Ectodermal cell (in vitro differentiated cells): ENCODE measurements around the gene IL1RL1.

Experiments used
- H3K27ac ChIP-seq: 2 replicates; pipeline ENCODE4 v1.7.0; 2013; ENCODE audit warnings: mild to moderate bottlenecking, low read depth, low read length; ENCODE audit not compliant: insufficient read depth, poor library complexity, severe bottlenecking
- H3K27me3 ChIP-seq: 2 replicates; pipeline ENCODE4 v1.7.0; 2013; ENCODE audit warnings: mild to moderate bottlenecking, low read length; ENCODE audit not compliant: insufficient read depth, control insufficient read depth, poor library complexity, severe bottlenecking
- H3K36me3 ChIP-seq: one replicate; pipeline ENCODE4 v1.7.0; 2013; ENCODE audit warnings: low read length; ENCODE audit not compliant: control insufficient read depth, insufficient read depth
- H3K4me1 ChIP-seq: one replicate; pipeline ENCODE4 v1.7.0; 2013; ENCODE audit warnings: low read length; ENCODE audit not compliant: control insufficient read depth, insufficient read depth
- H3K4me3 ChIP-seq: 2 replicates; pipeline ENCODE4 v1.7.0; 2013; ENCODE audit warnings: low read depth, low read length, control low read depth; ENCODE audit not compliant: insufficient read depth
- H3K9me3 ChIP-seq: 2 replicates; pipeline ENCODE4 v1.7.0; 2013; ENCODE audit warnings: mild to moderate bottlenecking, low read length, moderate library complexity; ENCODE audit not compliant: control insufficient read depth
- WGBS, 2 experiments: methylation state at CpG; one replicate each; pipeline ENCODE4 v1.1.7; 2013; ENCODE audit warnings: missing lambda C conversion rate in 2 of 2; 5-methylcytosine and 5-hydroxymethylcytosine counted together

IL1RL1 gene

DNA sequence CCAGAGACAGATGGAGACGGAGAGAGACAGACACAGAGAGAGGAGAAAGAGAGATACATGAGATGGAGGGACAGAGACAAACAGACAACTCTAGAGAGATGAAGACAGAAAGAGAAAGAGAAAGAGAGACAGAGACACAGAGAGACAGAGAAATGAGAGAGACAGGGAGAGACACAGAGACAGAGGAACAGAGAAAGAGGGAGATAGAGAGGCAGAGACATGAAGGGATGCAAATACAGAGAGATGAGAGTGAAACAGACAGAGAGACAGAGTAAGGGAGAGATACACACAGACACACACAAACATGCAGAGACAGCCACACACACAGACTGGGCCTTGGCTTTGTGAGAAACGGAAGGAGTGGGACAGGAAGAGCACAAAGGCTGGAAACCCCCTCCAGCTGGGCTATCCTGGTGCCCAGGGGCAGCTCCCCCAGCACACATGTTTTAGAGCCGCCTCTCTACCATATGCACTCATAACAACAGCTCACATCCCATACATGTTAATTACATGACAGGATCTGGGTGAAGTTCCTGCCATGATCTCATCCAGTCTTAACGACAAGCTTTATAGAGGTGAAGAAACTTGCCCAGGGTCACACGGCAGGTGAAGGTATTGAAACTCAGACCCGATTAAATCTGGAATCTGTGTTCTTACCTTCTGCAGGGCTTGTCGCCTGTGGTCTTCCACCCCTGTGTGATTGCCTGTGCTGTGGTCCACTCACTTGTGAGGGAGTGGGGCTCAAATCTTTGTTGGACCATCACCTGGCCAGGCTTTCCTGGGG lies 76.6 kb downstream of the IL1RL1 start:
- WGBS, 2 experiments = 93 to 96% methylated on average over 7 of the region's 7 CpGs
- H3K4me1 ChIP-seq = no peaks in the 10 kb centered on the region
- no peaks in the 10 kb centered on the region for H3K27me3 ChIP-seq
- H3K4me3 ChIP-seq = no peak overlapping the region
- peaks cover 2% of the 10 kb centered on the region for H3K9me3 ChIP-seq
- no peaks in the 10 kb centered on the region for H3K36me3 ChIP-seq
- no peak overlapping the region for H3K27ac ChIP-seq

DNA sequence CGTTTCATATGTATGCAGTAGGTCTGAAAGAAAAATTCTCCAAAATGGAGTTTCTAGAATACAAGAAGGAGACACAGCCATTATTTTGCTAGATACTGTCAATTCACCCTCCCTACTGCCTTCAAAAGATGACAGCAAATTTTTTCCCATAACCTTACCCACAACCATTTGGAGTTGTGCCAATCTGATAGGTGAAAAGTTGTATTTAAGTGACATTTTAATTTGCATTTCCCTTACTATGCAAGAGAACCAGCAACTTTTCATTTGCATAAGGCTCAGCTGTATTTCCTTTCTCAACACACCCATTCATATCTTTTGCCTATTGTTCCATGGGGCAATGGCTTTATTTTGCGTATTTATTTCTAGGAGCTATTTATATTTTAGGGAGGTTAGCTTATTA lies 80.2 kb downstream of the IL1RL1 start:
- no peaks in the 10 kb centered on the region for H3K36me3 ChIP-seq
- no peaks in the 10 kb centered on the region for H3K4me1 ChIP-seq
- WGBS, 2 experiments = 100% methylated on average over 1 of the region's 2 CpGs
- no peak overlapping the region for H3K27ac ChIP-seq
- no peaks in the 10 kb centered on the region for H3K27me3 ChIP-seq
- H3K4me3 ChIP-seq = no peak overlapping the region
- H3K9me3 ChIP-seq = no peaks in the 10 kb centered on the region

DNA sequence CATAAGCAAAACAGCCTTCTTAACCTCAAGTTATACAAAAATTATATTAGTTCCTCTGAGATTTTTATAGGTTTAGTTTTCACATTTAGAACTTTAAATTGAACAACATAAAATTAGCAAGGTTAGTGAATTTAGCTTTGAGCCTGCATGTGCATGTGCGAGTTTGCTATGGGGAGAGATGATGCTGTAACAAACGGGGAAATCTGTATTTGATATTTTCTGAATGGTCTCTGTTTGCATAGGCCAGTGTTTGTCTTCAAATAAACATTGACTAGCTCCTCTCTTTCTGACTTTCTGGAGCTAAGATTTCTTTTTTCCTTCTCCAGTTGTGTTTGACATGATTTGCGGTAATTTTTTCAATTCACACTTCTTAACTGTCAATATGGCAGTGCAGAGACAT lies 80.7 kb downstream of the IL1RL1 start:
- Histone ChIP-seq H3K27me3 (no peaks in the 10 kb centered on the region), H3K27ac (no peak overlapping the region), H3K9me3 (no peaks in the 10 kb centered on the region), H3K4me1 (peaks cover 2% of the 10 kb centered on the region), H3K36me3 (no peaks in the 10 kb centered on the region), H3K4me3 (no peak overlapping the region)
- 63 to 67% methylated on average over 3 of the region's 3 CpGs for WGBS, 2 experiments

DNA sequence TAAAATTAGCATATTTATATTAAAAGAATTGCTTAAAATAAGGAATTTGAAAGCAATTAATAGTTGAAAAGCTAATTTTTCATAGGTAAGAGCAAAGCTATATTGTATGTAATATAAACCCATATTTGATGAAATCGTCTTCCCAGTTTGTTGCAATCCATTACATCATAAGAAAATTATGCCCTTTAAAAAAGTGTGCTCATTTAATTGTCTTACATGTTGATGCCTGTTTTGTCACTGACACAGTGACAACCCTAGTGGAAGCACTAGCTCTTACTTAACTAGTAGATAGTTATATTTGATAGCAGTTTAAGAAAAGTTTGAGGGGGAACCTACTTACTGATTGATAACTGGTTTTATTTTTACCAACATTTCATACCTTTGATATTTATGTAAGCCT lies 81.6 kb downstream of the IL1RL1 start:
- WGBS, 2 experiments = no CpG with 5 or more reads among the region's 1 CpG
- Histone ChIP-seq H3K36me3 (no peaks in the 10 kb centered on the region), H3K4me3 (no peak overlapping the region), H3K9me3 (no peaks in the 10 kb centered on the region), H3K27ac (no peak overlapping the region), H3K4me1 (peaks cover 5% of the 10 kb centered on the region), H3K27me3 (no peaks in the 10 kb centered on the region)

DNA sequence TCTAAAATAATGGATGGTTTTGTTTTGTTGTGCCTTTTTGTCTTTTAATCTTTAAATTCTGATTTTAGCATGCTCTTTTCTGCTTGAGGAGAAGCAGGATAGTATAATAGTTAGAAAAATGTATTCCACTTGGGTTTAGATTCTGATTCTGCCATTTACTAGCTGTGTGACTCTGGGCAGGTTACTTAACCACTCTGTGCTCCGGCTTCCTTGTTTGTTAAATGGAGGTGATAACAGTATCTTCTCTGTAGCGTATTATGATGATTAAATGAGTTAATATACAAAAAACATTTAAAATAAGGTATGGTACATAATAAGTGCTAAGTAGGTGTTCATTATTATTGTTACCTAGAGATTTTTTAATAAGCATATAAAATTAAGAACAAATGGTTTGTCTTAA lies 84.6 kb downstream of the IL1RL1 start:
- Histone ChIP-seq H3K4me3 (no peak overlapping the region), H3K4me1 (peaks cover 5% of the 10 kb centered on the region), H3K27me3 (no peaks in the 10 kb centered on the region), H3K36me3 (no peaks in the 10 kb centered on the region), H3K27ac (no peak overlapping the region), H3K9me3 (no peaks in the 10 kb centered on the region)
- 88% methylated on average over 1 of the region's 2 CpGs; no CpG with 5 or more reads in 1 of the 2 experiments for WGBS, 2 experiments

DNA sequence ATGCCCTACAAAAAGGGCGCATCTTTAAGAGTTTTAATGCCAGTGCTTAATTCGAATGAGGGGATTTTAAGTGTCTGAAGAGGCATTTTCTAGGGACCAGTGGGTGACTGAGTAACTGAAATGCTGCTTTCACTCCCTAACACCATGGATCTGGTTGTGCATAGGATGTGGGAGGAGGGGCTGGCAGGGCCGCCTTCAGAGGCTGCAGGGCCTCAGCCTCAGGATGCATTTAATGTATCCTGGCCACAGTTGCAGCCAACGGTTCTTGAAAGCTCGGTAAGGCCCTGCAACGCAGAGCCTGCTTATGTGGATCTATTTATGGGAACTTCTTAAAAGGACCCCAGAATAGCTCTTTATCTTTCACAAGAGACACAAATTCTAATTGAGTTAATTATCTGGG lies 85.8 kb downstream of the IL1RL1 start:
- Histone ChIP-seq H3K27ac (no peak overlapping the region), H3K4me3 (no peak overlapping the region), H3K9me3 (no peaks in the 10 kb centered on the region), H3K36me3 (no peaks in the 10 kb centered on the region), H3K4me1 (peaks cover 5% of the 10 kb centered on the region), H3K27me3 (no peaks in the 10 kb centered on the region)
- 80% methylated on average over 6 of the region's 6 CpGs for WGBS, 2 experiments

DNA sequence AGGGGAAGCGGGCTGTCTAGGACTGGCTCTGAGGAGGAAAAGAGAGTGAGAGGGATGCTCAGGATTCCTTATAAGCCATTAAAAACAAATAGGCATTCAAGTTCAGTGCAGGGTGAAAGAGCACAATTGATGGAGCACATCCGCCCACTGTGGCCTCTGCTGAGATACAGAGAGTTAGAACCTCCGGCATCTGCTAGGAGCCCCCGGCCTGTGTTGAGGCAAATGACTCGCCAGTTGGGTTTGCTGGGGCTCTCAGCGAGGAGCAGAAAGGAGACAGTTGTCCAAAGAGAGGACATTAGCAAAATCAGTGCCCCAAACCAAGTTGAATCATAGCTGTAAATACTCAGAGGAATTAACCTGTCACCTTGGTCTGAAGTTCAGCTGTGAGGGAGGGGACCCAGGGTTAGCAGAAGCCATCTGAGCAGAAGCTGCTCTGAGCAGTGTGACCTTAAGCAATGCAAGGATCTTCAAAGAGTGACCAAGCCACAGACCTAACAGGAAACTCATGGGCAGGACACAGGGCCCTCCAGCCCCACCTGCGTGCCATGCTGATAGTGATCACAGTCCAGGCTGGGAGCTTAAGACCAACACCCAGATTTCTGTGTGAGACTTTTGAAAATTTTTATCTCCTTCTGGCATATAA lies 88.3 kb downstream of the IL1RL1 start:
- H3K27ac ChIP-seq = no peak overlapping the region
- no peaks in the 10 kb centered on the region for H3K27me3 ChIP-seq
- H3K9me3 ChIP-seq = no peaks in the 10 kb centered on the region
- H3K36me3 ChIP-seq = no peaks in the 10 kb centered on the region
- H3K4me1 ChIP-seq = peaks cover 5% of the 10 kb centered on the region
- WGBS, 2 experiments = 91% methylated on average over 7 of the region's 7 CpGs
- no peak overlapping the region for H3K4me3 ChIP-seq

DNA sequence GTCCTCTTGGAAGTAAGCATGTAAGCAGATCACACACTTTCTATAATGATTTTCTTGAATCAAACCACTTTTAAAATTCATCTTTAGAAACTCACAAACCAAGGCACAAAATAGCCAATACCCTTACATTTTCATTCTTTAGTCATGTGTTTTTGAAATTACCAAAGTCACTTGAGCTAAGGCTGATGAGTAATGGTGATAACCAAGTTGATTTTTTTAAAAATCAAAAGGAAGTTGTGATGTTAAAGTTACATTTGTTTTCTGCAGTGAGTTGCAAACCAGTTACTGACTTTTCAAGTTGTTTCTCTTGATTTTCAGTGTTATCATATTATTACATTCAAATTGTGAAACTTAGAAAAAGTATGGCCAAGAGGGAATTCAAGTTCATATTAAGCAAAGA lies 90.1 kb downstream of the IL1RL1 start:
- H3K36me3 ChIP-seq = no peaks in the 10 kb centered on the region
- H3K4me3 ChIP-seq = no peak overlapping the region
- no peaks in the 10 kb centered on the region for H3K9me3 ChIP-seq
- H3K4me1 ChIP-seq = peaks cover 5% of the 10 kb centered on the region
- no peak overlapping the region for H3K27ac ChIP-seq
- no peaks in the 10 kb centered on the region for H3K27me3 ChIP-seq
